ENCODE measurements around the gene ZC3H8.
A peak's percentile ranks its signal among the peaks of the same experiment; 100 is the strongest.
"Not testable (repeated sequence)": the region's sequence is repeated elsewhere in the genome, so short reads cannot be mapped to it uniquely, and the experiment has no call there.

Gene ZC3H8

GRCh38 chr2:112254466-112255240 is at the start of gene ZC3H8:
ZC3H8 (minus strand) TSS chr2:112255042; CDS start chr2:112254981, 61 bp downstream.
- Histone ChIP-seq H3K4me1 (ENCODE audit: control insufficient read depth in 1 of 2, insufficient read depth in 2 of 2, low read length in 2 of 2) (peaks cover 7 to 13% of the 10 kb centered on the region in 2 donors), H3K4me3 (ENCODE audit: low read depth in 1 of 2, low read length in 2 of 2) (peak within 1 kb of the TSS; percentile 74 to 82), H3K27me3 (ENCODE audit: low read depth, low read length) (no peaks in the 10 kb centered on the region), H3K9me3 (ENCODE audit: control insufficient read depth in 1 of 2, low read length in 2 of 2) (no peaks in the 10 kb centered on the region), H3K27ac (ENCODE audit: low read length) (peak within 1 kb of the TSS; percentile 79), H3K36me3 (ENCODE audit: control insufficient read depth in 1 of 2, insufficient read depth in 2 of 2, low read length in 2 of 2) (no peaks in the 10 kb centered on the region)

- Histone ChIP-seq H3K27me3 (ENCODE audit: low read depth, low read length) (no peaks in the 10 kb centered on the region), H3K27ac (ENCODE audit: low read length) (no peak overlapping the region), H3K9me3 (ENCODE audit: control insufficient read depth in 1 of 2, low read length in 2 of 2) (no peaks in the 10 kb centered on the region), H3K36me3 (ENCODE audit: control insufficient read depth in 1 of 2, insufficient read depth in 2 of 2, low read length in 2 of 2) (peaks cover 8 to 23% of the 10 kb centered on the region in 2 donors), H3K4me3 (ENCODE audit: low read depth in 1 of 2, low read length in 2 of 2) (no peak overlapping the region), H3K4me1 (ENCODE audit: control insufficient read depth in 1 of 2, insufficient read depth in 2 of 2, low read length in 2 of 2) (no peaks in the 10 kb centered on the region)
These were observed 49.6 kb upstream of the ZC3H8 start for GRCh38 chr2:112304298-112304941.

- no peaks in the 10 kb centered on the region for H3K9me3 ChIP-seq (ENCODE audit: control insufficient read depth in 1 of 2, low read length in 2 of 2)
- H3K27me3 ChIP-seq (ENCODE audit: low read depth, low read length) = no peaks in the 10 kb centered on the region
- H3K27ac ChIP-seq (ENCODE audit: low read length) = no peak overlapping the region
- no peak overlapping the region for H3K4me3 ChIP-seq (ENCODE audit: low read depth in 1 of 2, low read length in 2 of 2)
- H3K36me3 ChIP-seq (ENCODE audit: control insufficient read depth in 1 of 2, insufficient read depth in 2 of 2, low read length in 2 of 2) = peaks cover 4 to 23% of the 10 kb centered on the region in 2 donors
- no peaks in the 10 kb centered on the region for H3K4me1 ChIP-seq (ENCODE audit: control insufficient read depth in 1 of 2, insufficient read depth in 2 of 2, low read length in 2 of 2)
These were observed 47.1 kb upstream of the ZC3H8 start for GRCh38 chr2:112301973-112302372.

- Histone ChIP-seq H3K9me3 (ENCODE audit: control insufficient read depth in 1 of 2, low read length in 2 of 2) (no peaks in the 10 kb centered on the region), H3K27me3 (ENCODE audit: low read depth, low read length) (no peaks in the 10 kb centered on the region), H3K4me3 (ENCODE audit: low read depth in 1 of 2, low read length in 2 of 2) (no peak overlapping the region), H3K27ac (ENCODE audit: low read length) (no peak overlapping the region), H3K4me1 (ENCODE audit: control insufficient read depth in 1 of 2, insufficient read depth in 2 of 2, low read length in 2 of 2) (no peaks in the 10 kb centered on the region), H3K36me3 (ENCODE audit: control insufficient read depth in 1 of 2, insufficient read depth in 2 of 2, low read length in 2 of 2) (peaks cover 4 to 23% of the 10 kb centered on the region in 2 donors)
These were observed 46.3 kb upstream of the ZC3H8 start for GRCh38 chr2:112301171-112301584.

GRCh38 chr2:112296407-112296806 is 41.6 kb upstream of the ZC3H8 start:
- no peaks in the 10 kb centered on the region for H3K27me3 ChIP-seq (ENCODE audit: low read depth, low read length)
- H3K9me3 ChIP-seq (ENCODE audit: control insufficient read depth in 1 of 2, low read length in 2 of 2) = no peaks in the 10 kb centered on the region
- peaks cover 0 to 12% of the 10 kb centered on the region in 2 donors for H3K36me3 ChIP-seq (ENCODE audit: control insufficient read depth in 1 of 2, insufficient read depth in 2 of 2, low read length in 2 of 2)
- no peak overlapping the region for H3K4me3 ChIP-seq (ENCODE audit: low read depth in 1 of 2, low read length in 2 of 2)
- H3K27ac ChIP-seq (ENCODE audit: low read length) = no peak overlapping the region
- H3K4me1 ChIP-seq (ENCODE audit: control insufficient read depth in 1 of 2, insufficient read depth in 2 of 2, low read length in 2 of 2) = no peaks in the 10 kb centered on the region

- Histone ChIP-seq H3K27me3 (ENCODE audit: low read depth, low read length) (no peaks in the 10 kb centered on the region), H3K4me1 (ENCODE audit: control insufficient read depth in 1 of 2, insufficient read depth in 2 of 2, low read length in 2 of 2) (no peaks in the 10 kb centered on the region), H3K36me3 (ENCODE audit: control insufficient read depth in 1 of 2, insufficient read depth in 2 of 2, low read length in 2 of 2) (peaks cover 0 to 5% of the 10 kb centered on the region in 2 donors), H3K4me3 (ENCODE audit: low read depth in 1 of 2, low read length in 2 of 2) (no peak overlapping the region), H3K27ac (ENCODE audit: low read length) (no peak overlapping the region), H3K9me3 (ENCODE audit: control insufficient read depth in 1 of 2, low read length in 2 of 2) (no peaks in the 10 kb centered on the region)
These were observed 40.7 kb upstream of the ZC3H8 start for GRCh38 chr2:112295407-112296078.

GRCh38 chr2:112293636-112294401 is 39.0 kb upstream of the ZC3H8 start:
- Histone ChIP-seq H3K4me3 (ENCODE audit: low read depth in 1 of 2, low read length in 2 of 2) (no peak overlapping the region), H3K27ac (ENCODE audit: low read length) (no peak overlapping the region), H3K9me3 (ENCODE audit: control insufficient read depth in 1 of 2, low read length in 2 of 2) (no peaks in the 10 kb centered on the region), H3K27me3 (ENCODE audit: low read depth, low read length) (no peaks in the 10 kb centered on the region), H3K4me1 (ENCODE audit: control insufficient read depth in 1 of 2, insufficient read depth in 2 of 2, low read length in 2 of 2) (no peaks in the 10 kb centered on the region), H3K36me3 (ENCODE audit: control insufficient read depth in 1 of 2, insufficient read depth in 2 of 2, low read length in 2 of 2) (no peaks in the 10 kb centered on the region)

GRCh38 chr2:112290648-112291047 is 35.8 kb upstream of the ZC3H8 start:
- H3K4me3 ChIP-seq (ENCODE audit: low read depth in 1 of 2, low read length in 2 of 2) = no peak overlapping the region
- H3K9me3 ChIP-seq (ENCODE audit: control insufficient read depth in 1 of 2, low read length in 2 of 2) = no peaks in the 10 kb centered on the region
- H3K27ac ChIP-seq (ENCODE audit: low read length) = no peak overlapping the region
- H3K27me3 ChIP-seq (ENCODE audit: low read depth, low read length) = no peaks in the 10 kb centered on the region
- H3K4me1 ChIP-seq (ENCODE audit: control insufficient read depth in 1 of 2, insufficient read depth in 2 of 2, low read length in 2 of 2) = no peaks in the 10 kb centered on the region
- no peaks in the 10 kb centered on the region for H3K36me3 ChIP-seq (ENCODE audit: control insufficient read depth in 1 of 2, insufficient read depth in 2 of 2, low read length in 2 of 2)

GRCh38 chr2:112290088-112290487 is 35.2 kb upstream of the ZC3H8 start:
- no peaks in the 10 kb centered on the region for H3K27me3 ChIP-seq (ENCODE audit: low read depth, low read length)
- no peaks in the 10 kb centered on the region for H3K36me3 ChIP-seq (ENCODE audit: control insufficient read depth in 1 of 2, insufficient read depth in 2 of 2, low read length in 2 of 2)
- H3K4me3 ChIP-seq (ENCODE audit: low read depth in 1 of 2, low read length in 2 of 2) = no peak overlapping the region
- H3K4me1 ChIP-seq (ENCODE audit: control insufficient read depth in 1 of 2, insufficient read depth in 2 of 2, low read length in 2 of 2) = no peaks in the 10 kb centered on the region
- H3K27ac ChIP-seq (ENCODE audit: low read length) = no peak overlapping the region
- no peaks in the 10 kb centered on the region for H3K9me3 ChIP-seq (ENCODE audit: control insufficient read depth in 1 of 2, low read length in 2 of 2)

GRCh38 chr2:112283535-112283934 is 28.7 kb upstream of the ZC3H8 start:
- H3K4me3 ChIP-seq (ENCODE audit: low read depth in 1 of 2, low read length in 2 of 2); H3K4me1 ChIP-seq (ENCODE audit: control insufficient read depth in 1 of 2, insufficient read depth in 2 of 2, low read length in 2 of 2); H3K27ac ChIP-seq (ENCODE audit: low read length); H3K9me3 ChIP-seq (ENCODE audit: control insufficient read depth in 1 of 2, low read length in 2 of 2); H3K27me3 ChIP-seq (ENCODE audit: low read depth, low read length); H3K36me3 ChIP-seq (ENCODE audit: control insufficient read depth in 1 of 2, insufficient read depth in 2 of 2, low read length in 2 of 2): not testable (repeated sequence)

- not testable (repeated sequence) for H3K4me1 ChIP-seq (ENCODE audit: control insufficient read depth in 1 of 2, insufficient read depth in 2 of 2, low read length in 2 of 2); H3K27ac ChIP-seq (ENCODE audit: low read length); H3K27me3 ChIP-seq (ENCODE audit: low read depth, low read length); H3K9me3 ChIP-seq (ENCODE audit: control insufficient read depth in 1 of 2, low read length in 2 of 2); H3K4me3 ChIP-seq (ENCODE audit: low read depth in 1 of 2, low read length in 2 of 2); H3K36me3 ChIP-seq (ENCODE audit: control insufficient read depth in 1 of 2, insufficient read depth in 2 of 2, low read length in 2 of 2)
These were observed 27.2 kb upstream of the ZC3H8 start for GRCh38 chr2:112282066-112282465.

Data from muscle layer of duodenum (tissue), 2 donors.